WTC11 (cell line): ENCODE data around the gene PDRG1. TPM values are rescaled to one million over a fixed set of nuclear protein-coding genes. Genes with fewer than 3 reads are reported as not detected.

ENCODE experiments used
- ATAC-seq: fragments of 200-7000 bp; cut with Tn5 transposase; 2 replicates; pipeline ENCODE4 v1.10.0; 2021; ENCODE audit warnings: mild to moderate bottlenecking, moderate library complexity
- CTCF ChIA-PET: fragments of 300-600 bp; sonication (Branson Sonifier 250); formaldehyde crosslinking; loops from one replicate; lab custom pipeline; 2021; ENCODE audit warnings: antibody characterized with exemption; lab: Charles Lee
- POLR2A ChIA-PET: fragments of 350-600 bp; sonication (Branson Sonifier 250); formaldehyde crosslinking; loops from one replicate; lab custom pipeline; 2021; ENCODE audit warnings: antibody characterized with exemption; lab: Charles Lee
- DNase-seq: peaks from one replicate; pipeline ENCODE4 v3.0.0; 2021; ENCODE audit warnings: low spot score
- H3K27ac Mint-ChIP-seq: 2 replicates; pipeline ENCODE4 v1.8.0; 2021; ENCODE audit warnings: mixed read lengths
- H3K27me3 Mint-ChIP-seq: 2 replicates; pipeline ENCODE4 v1.8.0; 2021; ENCODE audit warnings: low read depth, mild to moderate bottlenecking, moderate library complexity, mixed read lengths
- H3K36me3 Mint-ChIP-seq: 2 replicates; pipeline ENCODE4 v1.8.0; 2021; ENCODE audit warnings: mixed read lengths
- H3K4me1 Mint-ChIP-seq: 2 replicates; pipeline ENCODE4 v1.8.0; 2022; ENCODE audit warnings: mixed read lengths
- H3K4me3 Mint-ChIP-seq: 2 replicates; pipeline ENCODE4 v1.8.0; 2021; ENCODE audit warnings: mild to moderate bottlenecking, moderate library complexity, mixed read lengths
- H3K9me3 Mint-ChIP-seq: 2 replicates; pipeline ENCODE4 v1.8.0; 2021; ENCODE audit warnings: mixed read lengths
- ATF2 ChIP-seq: sonication (generic); formaldehyde crosslinking; IDR thresholded peaks from 2 replicates; pipeline ENCODE4 v1.8.1; 2022; ENCODE audit warnings: low read depth, missing genetic modification reagents, borderline replicate concordance
- E2F5 ChIP-seq: sonication (generic); formaldehyde crosslinking; IDR thresholded peaks from 2 replicates; pipeline ENCODE4 v1.8.1; 2022; ENCODE audit warnings: mild to moderate bottlenecking, moderate library complexity, missing genetic modification reagents
- ERG ChIP-seq: fragments of 250-450 bp; sonication (Bioruptor Pico); IDR thresholded peaks from 2 replicates; pipeline ENCODE4 v1.8.0; 2021; ENCODE audit warnings: mild to moderate bottlenecking
- FOXK1 ChIP-seq: sonication (generic); formaldehyde crosslinking; IDR thresholded peaks from 2 replicates; pipeline ENCODE4 v1.8.0; 2022; ENCODE audit warnings: mild to moderate bottlenecking, moderate library complexity, missing genetic modification reagents
- FOXP4 ChIP-seq: sonication (generic); formaldehyde crosslinking; IDR thresholded peaks from 2 replicates; pipeline ENCODE4 v1.8.0; 2022; ENCODE audit warnings: mild to moderate bottlenecking, missing genetic modification reagents
- GTF2I ChIP-seq: fragments of 250-450 bp; sonication (Bioruptor Pico); conservative IDR thresholded peaks from 2 replicates; pipeline ENCODE4 v1.4.0; 2021; ENCODE audit warnings: mild to moderate bottlenecking
- HMGXB4 ChIP-seq: sonication (generic); formaldehyde crosslinking; IDR thresholded peaks from 2 replicates; pipeline ENCODE4 v1.8.1; 2023; ENCODE audit warnings: mild to moderate bottlenecking, moderate library complexity, missing genetic modification reagents
- KAT7 ChIP-seq: sonication (generic); formaldehyde crosslinking; IDR thresholded peaks from 2 replicates; pipeline ENCODE4 v1.8.1; 2023; ENCODE audit warnings: missing genetic modification reagents, mild to moderate bottlenecking, borderline replicate concordance
- MXD4 ChIP-seq: fragments of 250-450 bp; sonication (Bioruptor Pico); IDR thresholded peaks from 2 replicates; pipeline ENCODE4 v1.8.0; 2021; ENCODE audit warnings: mild to moderate bottlenecking, moderate library complexity, borderline replicate concordance
- PREB ChIP-seq: sonication (generic); formaldehyde crosslinking; IDR thresholded peaks from 2 replicates; pipeline ENCODE4 v1.8.1; 2022; ENCODE audit warnings: mild to moderate bottlenecking, missing genetic modification reagents, moderate library complexity, borderline replicate concordance
- SMAD3 ChIP-seq: sonication (generic); formaldehyde crosslinking; IDR thresholded peaks from 2 replicates; pipeline ENCODE4 v1.8.0; 2022; ENCODE audit warnings: missing genetic modification reagents, mild to moderate bottlenecking, borderline replicate concordance
- SOX15 ChIP-seq: fragments of 250-450 bp; sonication (Bioruptor Pico); IDR thresholded peaks from 2 replicates; pipeline ENCODE4 v1.9.0; 2021; ENCODE audit warnings: mild to moderate bottlenecking
- STAT6 ChIP-seq: sonication (generic); formaldehyde crosslinking; conservative IDR thresholded peaks from 2 replicates; pipeline ENCODE4 v1.8.1; 2023; ENCODE audit warnings: mild to moderate bottlenecking, low read depth, missing genetic modification reagents, moderate library complexity
- TEAD4 ChIP-seq: sonication (generic); formaldehyde crosslinking; IDR thresholded peaks from 2 replicates; pipeline ENCODE4 v1.8.0; 2022; ENCODE audit warnings: mild to moderate bottlenecking, missing genetic modification reagents
- TP53 ChIP-seq: sonication (generic); formaldehyde crosslinking; IDR thresholded peaks from 2 replicates; pipeline ENCODE4 v1.8.1; 2023; ENCODE audit warnings: mild to moderate bottlenecking, missing genetic modification reagents
- ZNF138 ChIP-seq: sonication (generic); formaldehyde crosslinking; conservative IDR thresholded peaks from 2 replicates; pipeline ENCODE4 v1.8.1; 2022; ENCODE audit warnings: mild to moderate bottlenecking, moderate library complexity, missing genetic modification reagents
- ZNF232 ChIP-seq: sonication (generic); formaldehyde crosslinking; IDR thresholded peaks from 2 replicates; pipeline ENCODE4 v1.8.0; 2022; ENCODE audit warnings: mild to moderate bottlenecking, missing genetic modification reagents
- ZNF532 ChIP-seq: fragments of 250-450 bp; sonication (Bioruptor Pico); IDR thresholded peaks from 2 replicates; pipeline ENCODE4 v1.9.0; 2021; ENCODE audit warnings: mild to moderate bottlenecking, borderline replicate concordance
- ZNF671 ChIP-seq: fragments of 250-450 bp; sonication (Bioruptor Pico); IDR thresholded peaks from 2 replicates; pipeline ENCODE4 v1.8.0; 2021; ENCODE audit warnings: mild to moderate bottlenecking
- total RNA-seq: library from RNA; stranded (reverse); gene quantifications from 3 replicates; pipeline ENCODE4 v1.2.3, GENCODE V29; 2021

PDRG1 gene
- total RNA-seq, 1 experiment from 2014 or later: 16.0 TPM

GRCh38 chr20:31945785-31946184 is 6.1 kb downstream of the PDRG1 start:
- peaks cover under 1% of the 10 kb centered on the region for H3K4me1 Mint-ChIP-seq
- H3K27ac Mint-ChIP-seq: no peak overlapping the region
- POLR2A ChIA-PET: interaction anchor here (0.7 kb wide), 1 partner anchor 82 kb away, joined by 3 read pairs; no protein-coding TSS in a partner anchor
- TF ChIP-seq ATF2 (CRISPR knock-in tag) (no peak), HMGXB4 (no peak), KAT7 (CRISPR knock-in tag) (no peak), MXD4 (no peak), ZNF671 (no peak), ERG (CRISPR knock-in tag) (no peak), SMAD3 (CRISPR knock-in tag) (no peak), FOXK1 (CRISPR knock-in tag) (no peak), TP53 (no peak), TEAD4 (CRISPR knock-in tag) (no peak), ZNF532 (no peak), E2F5 (CRISPR knock-in tag) (no peak), GTF2I (CRISPR knock-in tag) (no peak), ZNF138 (no peak), ZNF232 (CRISPR knock-in tag) (no peak), PREB (no peak), FOXP4 (CRISPR knock-in tag) (no peak), SOX15 (CRISPR knock-in tag) (no peak), STAT6 (no peak)
- CTCF ChIA-PET: interaction anchor here (1.6 kb wide), 1 partner anchor 99 kb away, joined by 5 read pairs; no protein-coding TSS in a partner anchor
- peaks cover 50% of the 10 kb centered on the region for H3K36me3 Mint-ChIP-seq
- DNase-seq (no peak), ATAC-seq (no peak)
- H3K4me3 Mint-ChIP-seq: no peak overlapping the region
- no peaks in the 10 kb centered on the region for H3K27me3 Mint-ChIP-seq
- H3K9me3 Mint-ChIP-seq: peaks cover 11% of the 10 kb centered on the region
